ENCODE results near the gene ADISSP.

The ADISSP gene

GRCh38 chr20:3755269-3755668, 12.3 kb downstream of the ADISSP start:
- DNase-seq (ENCODE audit: low read depth in 2 of 2) = no peak

- no peak for DNase-seq (ENCODE audit: low read depth in 2 of 2)
Measured at GRCh38 chr20:3754276-3754630, 13.3 kb downstream of the ADISSP start.

GRCh38 chr20:3753501-3754275, 13.9 kb downstream of the ADISSP start:
- DNase-seq (ENCODE audit: low read depth in 2 of 2) = no peak

GRCh38 chr20:3753098-3753497, 14.5 kb downstream of the ADISSP start:
- peak in 1 of 2 donors; percentile 32 for DNase-seq (ENCODE audit: low read depth in 2 of 2)

GRCh38 chr20:3752386-3752759, 15.2 kb downstream of the ADISSP start:
- no peak for DNase-seq (ENCODE audit: low read depth in 2 of 2)

GRCh38 chr20:3751675-3752385, 15.7 kb downstream of the ADISSP start:
- DNase-seq (ENCODE audit: low read depth in 2 of 2) = no peak

GRCh38 chr20:3751305-3751674, 16.3 kb downstream of the ADISSP start:
- no peak for DNase-seq (ENCODE audit: low read depth in 2 of 2)

GRCh38 chr20:3749689-3750531, 17.6 kb downstream of the ADISSP start:
- DNase-seq (ENCODE audit: low read depth in 2 of 2) = no peak

GRCh38 chr20:3749087-3749688, 18.4 kb downstream of the ADISSP start:
- no peak for DNase-seq (ENCODE audit: low read depth in 2 of 2)

GRCh38 chr20:3748073-3748472, 19.5 kb downstream of the ADISSP start:
- DNase-seq (ENCODE audit: low read depth in 2 of 2) = no peak

GRCh38 chr20:3747471-3747870, 20.1 kb downstream of the ADISSP start:
- no peak for DNase-seq (ENCODE audit: low read depth in 2 of 2)

- no peak for DNase-seq (ENCODE audit: low read depth in 2 of 2)
Measured at GRCh38 chr20:3745686-3746173, 21.8 kb downstream of the ADISSP start.

- DNase-seq (ENCODE audit: low read depth in 2 of 2) = peak; percentile 51 to 53
Measured at GRCh38 chr20:3744806-3745685, 22.5 kb downstream of the ADISSP start.

GRCh38 chr20:3744037-3744436, 23.5 kb downstream of the ADISSP start:
- DNase-seq (ENCODE audit: low read depth in 2 of 2) = no peak

- DNase-seq (ENCODE audit: low read depth in 2 of 2) = no peak
Measured at GRCh38 chr20:3743251-3743650, 24.3 kb downstream of the ADISSP start.

GRCh38 chr20:3741836-3742458, 25.6 kb downstream of the ADISSP start:
- DNase-seq (ENCODE audit: low read depth in 2 of 2) = no peak

GRCh38 chr20:3740615-3741301, 26.8 kb downstream of the ADISSP start:
- no peak for DNase-seq (ENCODE audit: low read depth in 2 of 2)

- DNase-seq (ENCODE audit: low read depth in 2 of 2) = no peak
Measured at GRCh38 chr20:3739926-3740451, 27.6 kb downstream of the ADISSP start.

- no peak for DNase-seq (ENCODE audit: low read depth in 2 of 2)
Measured at GRCh38 chr20:3739054-3739925, 28.3 kb downstream of the ADISSP start.
